VCaP (cell line): ENCODE data around the gene NLGN4X.

Source experiments
- H3K27ac ChIP-seq: fragments of 450-650 bp; 2 replicates; pipeline ENCODE4 v1.5.1; 2017
- CTCF ChIP-seq: fragments of 450-650 bp; conservative IDR thresholded peaks from 2 replicates; pipeline ENCODE4 v1.5.1; 2017; ENCODE audit warnings: mild to moderate bottlenecking, moderate library complexity

NLGN4X gene

GRCh38 chrX:6226596-6227452 lies 1.8 kb downstream of the NLGN4X start:
- no peak overlapping the region for H3K27ac ChIP-seq
- no peak for TF ChIP-seq CTCF

GRCh38 chrX:6225911-6226595 lies 2.6 kb downstream of the NLGN4X start:
- no peak for TF ChIP-seq CTCF
- no peak overlapping the region for H3K27ac ChIP-seq

GRCh38 chrX:6225288-6225910 lies 3.3 kb downstream of the NLGN4X start:
- no peak overlapping the region for H3K27ac ChIP-seq
- no peak for TF ChIP-seq CTCF

GRCh38 chrX:6223516-6223915 lies 5.2 kb downstream of the NLGN4X start:
- no peak overlapping the region for H3K27ac ChIP-seq
- no peak for TF ChIP-seq CTCF

GRCh38 chrX:6210230-6210629 lies 18.4 kb downstream of the NLGN4X start:
- no peak for TF ChIP-seq CTCF
- no peak overlapping the region for H3K27ac ChIP-seq

- H3K27ac ChIP-seq: no peak overlapping the region
- TF ChIP-seq CTCF: no peak
These were observed 25.0 kb downstream of the NLGN4X start for GRCh38 chrX:6203462-6204215.

- no peak overlapping the region for H3K27ac ChIP-seq
- no peak for TF ChIP-seq CTCF
These were observed 29.2 kb downstream of the NLGN4X start for GRCh38 chrX:6199486-6199885.
